Mononuclear cell (primary cell): ENCODE data around the gene MNAT1. TPM values are rescaled to one million over a fixed set of nuclear protein-coding genes. Genes with fewer than 3 reads are reported as not detected.
"Not testable (repeated sequence)": the region's sequence is repeated elsewhere in the genome, so short reads cannot be mapped to it uniquely, and the experiment has no call there.

Experiments used
- H3K27me3 ChIP-seq: 2 replicates; pipeline ENCODE4 v1.6.0; 2011; ENCODE audit warnings: low read length, control low read depth; ENCODE audit not compliant: insufficient read depth
- H3K4me1 ChIP-seq: 2 replicates; pipeline ENCODE4 v1.5.1; 2011; ENCODE audit warnings: mild to moderate bottlenecking, low read length, control low read depth; ENCODE audit not compliant: insufficient read depth
- H3K4me3 ChIP-seq: 2 replicates; pipeline ENCODE4 v1.5.1; 2011; ENCODE audit warnings: mild to moderate bottlenecking, low read length, moderate library complexity
- H3K9me3 ChIP-seq: 2 replicates; pipeline ENCODE4 v1.5.1; 2011; ENCODE audit warnings: low read depth, mild to moderate bottlenecking, control low read depth, low read length
- total RNA-seq: library from RNA; depleted of rRNA; stranded (reverse); fragments of >200 nt; gene quantifications from one replicate; pipeline ENCODE4 v1.2.3, GENCODE V29; 2012

MNAT1 gene
- total RNA-seq, 1 donor = 23.2 TPM

GRCh38 chr14:60807247-60807646, 72.7 kb downstream of the MNAT1 start:
- no peaks in the 10 kb centered on the region for H3K4me1 ChIP-seq
- H3K9me3 ChIP-seq = no peaks in the 10 kb centered on the region
- no peaks in the 10 kb centered on the region for H3K27me3 ChIP-seq
- H3K4me3 ChIP-seq = no peak overlapping the region

- Histone ChIP-seq H3K27me3 (no peaks in the 10 kb centered on the region), H3K4me3 (no peak overlapping the region), H3K4me1 (no peaks in the 10 kb centered on the region), H3K9me3 (no peaks in the 10 kb centered on the region)
Observed at GRCh38 chr14:60807971-60808370, 73.4 kb downstream of the MNAT1 start.

GRCh38 chr14:60812987-60813386, 78.4 kb downstream of the MNAT1 start:
- Histone ChIP-seq H3K9me3 (no peaks in the 10 kb centered on the region), H3K4me3 (no peak overlapping the region), H3K27me3 (no peaks in the 10 kb centered on the region), H3K4me1 (no peaks in the 10 kb centered on the region)

DNA sequence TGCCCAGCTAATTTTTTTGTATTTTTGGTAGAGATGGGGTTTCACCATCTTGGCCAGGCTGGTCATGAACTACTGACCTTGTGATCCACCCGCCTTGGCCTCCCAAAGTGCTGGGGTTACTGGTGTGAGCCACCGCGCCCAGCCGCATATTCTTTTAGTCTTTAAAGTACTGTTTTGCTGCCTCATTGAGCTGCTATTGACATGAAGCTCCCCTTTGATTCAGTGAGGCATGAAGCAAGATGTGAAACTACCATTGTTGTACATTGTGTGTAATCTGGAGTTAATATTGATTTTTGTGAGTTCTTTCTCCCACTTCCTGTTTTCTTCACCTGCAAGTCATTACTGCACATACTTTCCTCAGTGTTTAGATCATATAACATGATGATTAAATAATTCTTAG, 80.8 kb downstream of the MNAT1 start:
- H3K9me3 ChIP-seq = no peaks in the 10 kb centered on the region
- H3K4me1 ChIP-seq = no peaks in the 10 kb centered on the region
- H3K27me3 ChIP-seq = no peaks in the 10 kb centered on the region
- H3K4me3 ChIP-seq = no peak overlapping the region

GRCh38 chr14:60817113-60817512, 82.6 kb downstream of the MNAT1 start:
- no peaks in the 10 kb centered on the region for H3K4me1 ChIP-seq
- H3K27me3 ChIP-seq = no peaks in the 10 kb centered on the region
- H3K4me3 ChIP-seq = no peak overlapping the region
- no peaks in the 10 kb centered on the region for H3K9me3 ChIP-seq

DNA sequence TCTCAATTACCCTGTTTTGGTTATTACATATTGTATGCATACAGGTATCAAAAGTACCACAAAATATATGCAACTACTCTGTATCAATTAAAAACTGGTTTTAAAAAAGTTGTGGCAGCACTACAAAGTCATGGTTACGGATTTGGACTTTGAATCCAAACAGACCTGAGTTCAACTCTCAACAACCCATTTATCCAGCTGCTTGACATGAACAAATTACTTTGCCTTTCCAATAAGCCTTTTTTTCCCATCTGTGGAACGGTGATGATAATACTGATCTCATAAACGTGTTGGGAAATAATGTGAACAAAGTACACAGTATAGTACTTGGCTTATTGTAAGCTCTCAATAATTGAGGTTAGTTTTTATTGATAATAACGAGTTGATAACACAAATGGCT, 85.0 kb downstream of the MNAT1 start:
- H3K27me3 ChIP-seq = no peaks in the 10 kb centered on the region
- no peaks in the 10 kb centered on the region for H3K4me1 ChIP-seq
- no peaks in the 10 kb centered on the region for H3K9me3 ChIP-seq
- no peak overlapping the region for H3K4me3 ChIP-seq

GRCh38 chr14:60838601-60839000, 104.0 kb downstream of the MNAT1 start:
- no peak overlapping the region for H3K4me3 ChIP-seq
- no peaks in the 10 kb centered on the region for H3K4me1 ChIP-seq
- H3K9me3 ChIP-seq = no peaks in the 10 kb centered on the region
- H3K27me3 ChIP-seq = no peaks in the 10 kb centered on the region

DNA sequence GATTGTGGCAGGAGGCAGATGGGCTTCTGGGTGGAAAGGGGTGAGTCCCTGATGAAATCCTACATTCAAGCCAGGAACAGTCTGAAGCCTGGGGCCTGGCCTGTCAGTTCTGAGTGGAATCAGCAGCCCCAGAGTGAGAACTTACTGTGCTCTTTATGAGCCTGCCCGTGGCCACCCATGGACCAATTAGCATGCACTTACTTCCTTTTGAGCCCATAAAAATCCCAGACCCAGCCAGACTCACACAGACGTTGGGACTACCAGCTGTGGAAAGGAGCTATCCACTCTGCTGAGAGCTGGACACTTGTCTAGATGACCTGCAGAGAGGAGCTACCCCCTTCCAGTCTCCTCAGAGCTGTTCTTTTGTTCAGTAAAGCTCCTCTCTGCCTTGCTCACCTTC, 104.5 kb downstream of the MNAT1 start:
- Histone ChIP-seq H3K4me1 (no peaks in the 10 kb centered on the region), H3K27me3 (no peaks in the 10 kb centered on the region), H3K9me3 (no peaks in the 10 kb centered on the region), H3K4me3 (no peak overlapping the region)

DNA sequence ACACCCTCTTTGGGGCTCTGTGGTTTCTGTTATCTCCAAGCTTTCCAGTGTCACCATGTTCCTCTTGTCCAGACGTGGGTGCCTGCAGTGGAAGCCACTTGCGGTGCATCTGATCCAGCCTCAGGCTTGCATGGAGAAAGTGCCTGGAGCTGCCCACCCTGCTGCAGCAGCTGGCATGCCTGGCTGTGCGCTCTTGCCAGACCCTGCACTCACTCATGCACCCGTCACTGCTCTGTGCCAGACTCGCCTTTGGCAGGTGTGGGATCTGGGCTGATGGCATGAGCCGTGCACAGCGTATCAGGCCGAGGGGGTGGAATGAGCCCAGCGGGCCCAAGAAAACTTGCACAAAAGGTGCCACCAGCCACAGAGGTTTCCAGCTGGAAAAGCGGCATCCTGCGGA, 105.1 kb downstream of the MNAT1 start:
- Histone ChIP-seq H3K9me3 (no peaks in the 10 kb centered on the region), H3K4me1 (no peaks in the 10 kb centered on the region), H3K4me3 (no peak overlapping the region), H3K27me3 (no peaks in the 10 kb centered on the region)

- Histone ChIP-seq H3K9me3 (no peaks in the 10 kb centered on the region), H3K4me1 (no peaks in the 10 kb centered on the region), H3K27me3 (no peaks in the 10 kb centered on the region), H3K4me3 (no peak overlapping the region)
Observed at GRCh38 chr14:60840313-60840712, 105.8 kb downstream of the MNAT1 start.

GRCh38 chr14:60845523-60845922, 111.0 kb downstream of the MNAT1 start:
- peaks cover 4% of the 10 kb centered on the region for H3K4me1 ChIP-seq
- no peak overlapping the region for H3K4me3 ChIP-seq
- H3K9me3 ChIP-seq = peaks cover 11% of the 10 kb centered on the region
- H3K27me3 ChIP-seq = no peaks in the 10 kb centered on the region

GRCh38 chr14:60848066-60848465, 113.5 kb downstream of the MNAT1 start:
- H3K4me1 ChIP-seq = peaks cover 4% of the 10 kb centered on the region
- no peak overlapping the region for H3K4me3 ChIP-seq
- no peaks in the 10 kb centered on the region for H3K27me3 ChIP-seq
- H3K9me3 ChIP-seq = peaks cover 11% of the 10 kb centered on the region

DNA sequence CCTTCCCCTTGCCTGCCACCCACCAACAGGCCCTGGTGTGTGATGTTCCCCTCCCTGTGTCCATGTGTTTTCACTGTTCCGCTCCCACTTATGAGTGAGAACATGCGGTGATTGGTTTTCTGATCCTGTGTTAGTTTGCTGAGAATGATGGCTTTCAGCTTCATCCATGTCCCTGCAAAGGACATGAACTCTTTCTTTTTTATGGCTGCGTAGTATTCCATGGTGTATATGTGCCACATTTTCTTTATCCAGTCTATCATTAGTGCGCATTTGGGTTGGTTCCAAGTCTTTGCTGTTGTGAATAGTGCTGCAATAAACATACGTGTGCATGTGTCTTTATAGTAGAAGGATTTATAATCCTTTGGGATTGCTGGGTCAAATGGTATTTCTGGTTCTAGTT, 117.1 kb downstream of the MNAT1 start:
- H3K4me1 ChIP-seq, H3K4me3 ChIP-seq, H3K27me3 ChIP-seq: not testable (repeated sequence)
- peaks cover 11% of the 10 kb centered on the region for H3K9me3 ChIP-seq

DNA sequence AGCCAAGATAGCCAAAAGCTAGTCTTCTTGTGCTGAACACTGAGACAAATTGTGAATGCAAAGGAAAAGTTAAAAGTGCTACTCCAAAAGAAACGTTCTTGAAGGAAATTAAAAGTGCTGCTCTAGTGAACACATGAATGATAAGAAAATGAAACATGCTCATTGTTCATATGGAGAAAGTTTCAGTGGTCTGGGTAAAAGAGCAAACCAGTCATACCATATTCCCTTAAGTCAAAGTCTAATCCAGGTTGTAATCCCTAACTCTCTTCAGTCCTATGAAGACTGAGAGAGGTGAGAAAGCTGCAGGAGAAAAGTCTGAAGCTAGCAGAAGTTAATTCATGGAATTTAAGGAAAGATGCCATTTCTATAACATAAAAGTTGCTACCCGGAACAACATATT, 121.5 kb downstream of the MNAT1 start:
- no peaks in the 10 kb centered on the region for H3K9me3 ChIP-seq
- H3K4me3 ChIP-seq = no peak overlapping the region
- H3K4me1 ChIP-seq = no peaks in the 10 kb centered on the region
- no peaks in the 10 kb centered on the region for H3K27me3 ChIP-seq

DNA sequence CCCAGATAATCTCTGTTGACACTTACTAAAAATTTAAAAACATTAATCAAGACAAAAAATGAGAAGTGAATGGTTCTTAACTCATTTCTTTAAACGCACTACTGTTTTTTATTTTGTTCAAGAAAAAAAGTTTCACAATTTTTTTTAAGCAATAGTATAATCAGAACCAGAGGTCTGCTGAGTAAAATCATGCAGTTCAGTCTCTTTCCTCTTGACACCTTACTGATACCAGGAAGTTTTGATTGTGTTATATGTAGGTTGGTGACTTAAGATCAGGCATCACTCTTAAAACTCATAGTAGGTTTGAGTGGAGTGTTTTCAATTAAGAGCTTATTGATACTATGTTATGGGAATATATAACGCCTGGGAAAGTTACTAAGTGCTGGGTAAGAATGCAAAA, 125.0 kb downstream of the MNAT1 start:
- Histone ChIP-seq H3K9me3 (no peaks in the 10 kb centered on the region), H3K4me3 (no peak overlapping the region), H3K27me3 (no peaks in the 10 kb centered on the region), H3K4me1 (no peaks in the 10 kb centered on the region)

DNA sequence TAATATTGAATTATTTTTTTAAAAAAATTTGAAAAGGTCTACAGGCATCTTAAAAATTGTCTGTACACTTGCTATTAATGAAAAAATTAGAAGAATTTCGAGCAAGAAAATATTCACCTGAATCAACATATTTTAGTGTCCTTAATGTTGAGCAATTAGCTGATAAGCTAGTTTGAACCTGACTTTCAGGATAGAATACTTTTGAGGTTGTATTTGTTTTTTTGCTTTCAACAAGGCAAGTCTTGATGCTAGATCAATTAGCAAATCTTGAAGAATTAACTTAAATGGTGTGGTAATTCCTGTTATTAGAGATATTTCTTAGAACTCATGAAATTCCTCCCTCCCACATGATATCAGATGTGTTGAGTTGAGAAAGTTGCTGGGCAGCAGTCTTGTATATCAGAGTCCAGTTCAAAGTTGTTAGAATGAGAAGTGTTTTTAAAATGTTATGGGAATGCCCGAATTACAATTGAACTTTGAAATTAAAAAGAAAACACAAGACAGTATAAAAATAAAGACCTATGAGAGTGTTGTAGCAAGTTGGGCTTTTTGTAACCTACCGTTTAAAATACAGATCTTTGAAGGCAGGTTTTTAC, 127.1 kb downstream of the MNAT1 start:
- Histone ChIP-seq H3K9me3 (no peaks in the 10 kb centered on the region), H3K4me3 (no peak overlapping the region), H3K27me3 (no peaks in the 10 kb centered on the region), H3K4me1 (no peaks in the 10 kb centered on the region)
